ENCODE data around the gene GNB4. TPM values are rescaled to one million over a fixed set of nuclear protein-coding genes. Genes with fewer than 3 reads are reported as not detected.

The GNB4 gene
- total and polyA plus RNA-seq, 4 donors = 59.0 to 133 (median 73.4) TPM

DNA sequence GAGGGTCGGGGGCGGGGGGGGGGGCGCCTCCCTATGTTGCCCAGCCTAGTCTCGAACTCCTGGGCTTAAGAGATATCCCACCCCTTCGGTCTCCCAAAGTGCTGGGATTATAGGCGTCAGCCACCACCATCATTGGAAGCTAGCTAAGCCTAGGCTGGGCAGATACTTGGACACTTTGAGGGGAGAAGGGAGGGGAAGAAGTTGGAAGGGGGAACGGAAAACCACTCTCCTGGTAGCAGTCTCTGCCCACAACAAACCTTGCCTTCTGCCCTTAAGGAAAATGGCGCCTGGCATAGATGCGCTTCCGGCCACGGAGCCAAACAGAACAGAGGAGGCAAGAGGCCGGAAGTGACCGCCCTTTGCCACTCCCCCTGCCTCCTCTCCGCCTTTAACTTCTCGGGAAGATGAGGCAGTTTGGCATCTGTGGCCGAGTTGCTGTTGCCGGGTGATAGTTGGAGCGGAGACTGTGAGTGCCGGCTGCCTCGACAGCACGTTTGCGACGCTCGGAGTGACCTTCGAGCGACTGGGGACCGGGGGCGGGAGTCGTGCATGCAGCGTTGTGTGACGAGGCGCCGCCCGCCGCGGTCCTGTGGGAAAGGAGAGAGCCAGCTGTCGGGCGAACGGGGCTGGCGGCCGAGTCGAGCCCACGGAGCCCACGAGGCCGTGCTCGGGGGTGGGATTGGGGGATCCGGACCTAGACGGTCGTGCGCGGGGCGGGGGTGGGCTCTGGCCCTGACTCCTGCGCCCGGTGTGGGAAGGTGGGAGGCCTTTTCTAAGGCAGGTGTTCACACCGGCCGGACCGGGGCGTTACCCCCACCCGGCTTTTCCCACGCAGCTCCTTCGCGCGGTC lies 103.7 kb downstream of the GNB4 start, which contains the start of gene MFN1:
Gene MFN1, plus strand, starts transcription at position 365 of the 850 bp plus-strand sequence. CDS start 1,143 bp downstream, outside the sequence.
- H3K4me1 ChIP-seq (ENCODE audit: control insufficient read depth, insufficient read depth, low read length) = no peaks in the 10 kb centered on the region
- no peaks in the 10 kb centered on the region for H3K9me3 ChIP-seq (ENCODE audit: control insufficient read depth, insufficient read depth, low read length)
- H3K27ac ChIP-seq (ENCODE audit: low read depth, low read length) = peak within 1 kb of the TSS; percentile 91
- H3K4me3 ChIP-seq (ENCODE audit: low read depth, low read length) = peak within 1 kb of the TSS; percentile 96
- no peaks in the 10 kb centered on the region for H3K27me3 ChIP-seq (ENCODE audit: control insufficient read depth, insufficient read depth, low read length)
- H3K36me3 ChIP-seq (ENCODE audit: control insufficient read depth, insufficient read depth, low read length) = peaks cover 8% of the 10 kb centered on the region
- peak; percentile 92 to 99 (median 96) for DNase-seq (ENCODE audit: low read depth in 4 of 6, low spot score in 6 of 6)
- WGBS (ENCODE audit: insufficient coverage) = under 1% methylated on average over 55 of the region's 63 CpGs

Small RNA genes within 50 kb of the gene (small RNA-seq; reads per million reads assigned to genes)
- not detected for gene AC007620.1 (ENCODE audit: low replicate concordance)

Other genes starting within 250 kb of the GNB4 start
- 1 to 10 TPM; 3.2 to 4.9 TPM for gene KCNMB3, start 200.4 kb downstream of the GNB4 start, total RNA-seq
- gene KCNMB3, start 200.4 kb downstream of the GNB4 start, polyA plus RNA-seq (ENCODE audit: insufficient read length in 2 of 2) = 1 to 10 TPM; 4.0 to 6.3 TPM
- 10 to 100 TPM; 53.6 to 61.4 TPM for gene ZNF639, start 128.4 kb downstream of the GNB4 start, total RNA-seq
- 10 to 100 TPM; 46.6 to 55.7 TPM for gene ZNF639, start 128.4 kb downstream of the GNB4 start, polyA plus RNA-seq (ENCODE audit: insufficient read length in 2 of 2)
- 10 to 100 TPM; 58.1 to 81.3 TPM for gene MFN1, start 103.8 kb downstream of the GNB4 start, total RNA-seq
- gene MFN1, start 103.8 kb downstream of the GNB4 start, polyA plus RNA-seq (ENCODE audit: insufficient read length in 2 of 2) = 10 to 100 TPM; 54.2 to 54.6 TPM
- gene ACTL6A, start 111.5 kb upstream of the GNB4 start, total RNA-seq = 10 to 100 TPM; 29.8 to 46.2 TPM
- 10 to 100 TPM; 34.9 to 38.1 TPM for gene ACTL6A, start 111.5 kb upstream of the GNB4 start, polyA plus RNA-seq (ENCODE audit: insufficient read length in 2 of 2)
- gene MRPL47, start 153.2 kb upstream of the GNB4 start, total RNA-seq = 10 to 100 TPM; 42.4 to 43.5 TPM
- gene MRPL47, start 153.2 kb upstream of the GNB4 start, polyA plus RNA-seq (ENCODE audit: insufficient read length in 2 of 2) = 10 to 100 TPM; 52.9 to 65.1 TPM
- gene NDUFB5, start 153.3 kb upstream of the GNB4 start, total RNA-seq = 100 to 1,000 TPM; 180 to 182 TPM
- 100 to 1,000 TPM; 151 to 168 TPM for gene NDUFB5, start 153.3 kb upstream of the GNB4 start, polyA plus RNA-seq (ENCODE audit: insufficient read length in 2 of 2)
- gene USP13, start 201.6 kb upstream of the GNB4 start, total RNA-seq = 10 to 100 TPM; 13.7 to 14.4 TPM
- 10 to 100 TPM; 10.4 to 13.8 TPM for gene USP13, start 201.6 kb upstream of the GNB4 start, polyA plus RNA-seq (ENCODE audit: insufficient read length in 2 of 2)

Data from spinal cord (tissue), 10 donors.